HCT116 (cell line): ENCODE data around the gene BCL11A. TPM values are rescaled to one million over a fixed set of nuclear protein-coding genes. Genes with fewer than 3 reads are reported as not detected.

ENCODE experiments used
- ATAC-seq: fragments of 200-7000 bp; cut with Tn5 transposase; 2 replicates; pipeline ENCODE4 v1.9.1; 2020; ENCODE audit warnings: mild to moderate bottlenecking, moderate library complexity
- BruUV-seq: library from RNA; stranded (reverse); fragments of 400-500 nt; replicated peaks from 2 replicates; lab custom pipeline; 2021; lab: Mats Ljungman, UMichigan
- CTCF ChIA-PET: fragments of 300-600 bp; sonication (Branson Sonifier 250); formaldehyde crosslinking; loops from one replicate; lab custom pipeline; 2021; ENCODE audit warnings: antibody characterized with exemption; lab: Charles Lee
- POLR2A ChIA-PET: fragments of 300-600, 350-600 bp; sonication (Branson Sonifier 250); formaldehyde crosslinking; loops from one replicate; lab custom pipeline; 2021; ENCODE audit warnings: antibody characterized with exemption; lab: Charles Lee
- RAD21 ChIA-PET, 2 experiments: fragments of 300-600 bp; sonication (Branson Sonifier 250); formaldehyde crosslinking; loops; one replicate each; lab custom pipeline; 2023; ENCODE audit warnings: low total read pairs in 2 of 2; ENCODE audit not compliant: uncharacterized antibody in 2 of 2, unreplicated experiment in 2 of 2, low non-redundant PET in 1 of 2; lab: Charles Lee
- DNase-seq: peaks from one replicate; pipeline ENCODE4 v3.0.0-alpha.2; 2010; ENCODE audit warnings: low read depth, low spot score
- H2AFZ ChIP-seq: fragments of 200-600 bp; shearing (Covaris generic), sonication (generic); 2 replicates; pipeline ENCODE4 v1.6.1; 2017; ENCODE audit warnings: low read depth, mixed run types, mixed read lengths, antibody characterized with exemption, low read length; ENCODE audit not compliant: poor library complexity, severe bottlenecking
- H3K27ac ChIP-seq: 2 replicates; pipeline ENCODE4 v1.5.1; 2012; ENCODE audit warnings: low read depth, low read length
- H3K27me3 ChIP-seq: fragments of 200-600 bp; sonication (generic); 2 replicates; pipeline ENCODE4 v1.6.1; 2016; ENCODE audit warnings: mixed run types, low read length, mixed read lengths; ENCODE audit not compliant: insufficient read depth
- H3K36me3 ChIP-seq, 2 experiments: fragments of 200-500 bp in 1 of 2; fragments of 200-600 bp in 1 of 2; sonication (Bioruptor generic) in 1 of 2; sonication (generic) in 1 of 2; 2 replicates each; pipeline versions ENCODE4 v1.5.1 to v1.6.1; 2014 to 2016; ENCODE audit warnings: low read length in 2 of 2, inconsistent platforms in 1 of 2, mixed read lengths in 1 of 2, mixed run types in 1 of 2; ENCODE audit not compliant: insufficient read depth in 2 of 2, control insufficient read depth in 1 of 2
- H3K4me1 ChIP-seq, 2 experiments: fragments of 200-600 bp in 1 of 2; sonication (generic) in 1 of 2; 2 replicates each; pipeline versions ENCODE4 v1.5.1 to v1.6.1; 2012 to 2017; ENCODE audit warnings: low read length in 2 of 2, inconsistent platforms in 1 of 2, mild to moderate bottlenecking in 1 of 2, mixed read lengths in 1 of 2, mixed run types in 1 of 2, moderate library complexity in 1 of 2; ENCODE audit not compliant: insufficient read depth in 2 of 2, control insufficient read depth in 1 of 2
- H3K4me2 ChIP-seq: fragments of 200-600 bp; sonication (generic); 2 replicates; pipeline ENCODE4 v1.6.1; 2017; ENCODE audit warnings: mixed run types, low read length, mixed read lengths
- H3K4me3 ChIP-seq, 2 experiments: fragments of 200-600 bp in 1 of 2; sonication (generic) in 1 of 2; replicated peaks in 1 of 2; 2 replicates each; pipeline ENCODE4 v1.5.1; 2011 to 2016; ENCODE audit warnings: low read length in 2 of 2, control low read depth in 1 of 2, low read depth in 1 of 2, mild to moderate bottlenecking in 1 of 2, mixed read lengths in 1 of 2, mixed run types in 1 of 2
- H3K79me2 ChIP-seq: fragments of 200-600 bp; sonication (generic); 2 replicates; pipeline ENCODE4 v1.6.1; 2017; ENCODE audit warnings: mild to moderate bottlenecking, mixed run types, low read length, moderate library complexity, mixed read lengths; ENCODE audit not compliant: insufficient read depth
- H3K9ac ChIP-seq: fragments of 200-600 bp; sonication (generic); 2 replicates; pipeline ENCODE4 v1.6.1; 2016; ENCODE audit warnings: low read length, mixed read lengths
- H3K9me2 ChIP-seq: fragments of 200-600 bp; sonication (generic), shearing (Covaris generic); 2 replicates; pipeline ENCODE4 v1.6.1; 2017; ENCODE audit warnings: mixed run types, mild to moderate bottlenecking, moderate library complexity; ENCODE audit not compliant: insufficient read depth
- H3K9me3 ChIP-seq, 2 experiments: fragments of 200-500 bp in 1 of 2; fragments of 200-600 bp in 1 of 2; sonication (Bioruptor generic) in 1 of 2; sonication (generic) in 1 of 2; 2 replicates each; pipeline ENCODE4 v1.6.1; 2014 to 2017; ENCODE audit warnings: low read length in 2 of 2, mixed read lengths in 2 of 2, inconsistent platforms in 1 of 2, low read depth in 1 of 2, mild to moderate bottlenecking in 1 of 2, mixed run types in 1 of 2, moderate library complexity in 1 of 2; ENCODE audit not compliant: control insufficient read depth in 1 of 2, insufficient read depth in 1 of 2
- H4K20me1 ChIP-seq: fragments of 200-600 bp; sonication (generic), shearing (Covaris generic); 2 replicates; pipeline ENCODE4 v1.6.1; 2017; ENCODE audit warnings: mixed run types, mild to moderate bottlenecking, moderate library complexity; ENCODE audit not compliant: insufficient read depth
- ATF3 ChIP-seq: IDR thresholded peaks from 2 replicates; pipeline ENCODE4 v1.6.1; 2012
- CBX3 ChIP-seq: IDR thresholded peaks from 2 replicates; pipeline ENCODE4 v1.6.1; 2012; ENCODE audit warnings: low read depth
- CEBPB ChIP-seq: IDR thresholded peaks from 2 replicates; pipeline ENCODE4 v1.6.1; 2012; ENCODE audit warnings: low read depth
- ELF1 ChIP-seq: IDR thresholded peaks from 2 replicates; pipeline ENCODE4 v1.6.1; 2012; ENCODE audit warnings: low read depth, borderline replicate concordance
- EZH2 ChIP-seq: fragments of 200-600 bp; sonication (generic); IDR thresholded peaks from 2 replicates; pipeline ENCODE4 v1.6.1; 2017; ENCODE audit warnings: antibody characterized with exemption, mixed run types
- EZH2phosphoT487 ChIP-seq: fragments of 200-600 bp; IDR thresholded peaks from 2 replicates; pipeline ENCODE4 v1.6.1; 2018; ENCODE audit warnings: antibody characterized with exemption, borderline replicate concordance
- FOSL1 ChIP-seq: IDR thresholded peaks from 2 replicates; pipeline ENCODE4 v1.6.1; 2012; ENCODE audit warnings: low read depth
- JUND ChIP-seq: IDR thresholded peaks from 2 replicates; pipeline ENCODE4 v1.6.1; 2012
- MAX ChIP-seq: IDR thresholded peaks from 2 replicates; pipeline ENCODE4 v1.6.1; 2012
- POLR2A ChIP-seq: IDR thresholded peaks from 2 replicates; pipeline ENCODE4 v1.7.0; 2011; ENCODE audit warnings: borderline replicate concordance; ENCODE audit not compliant: insufficient read depth, insufficient read length; ENCODE audit errors: extremely low read depth
- POLR2AphosphoS5 ChIP-seq: IDR thresholded peaks from 2 replicates; pipeline ENCODE4 v1.6.1; 2011; ENCODE audit warnings: mild to moderate bottlenecking, low read depth, low read length, moderate library complexity
- REST ChIP-seq: IDR thresholded peaks from 2 replicates; pipeline ENCODE4 v1.6.1; 2012; ENCODE audit warnings: low read depth
- SP1 ChIP-seq: IDR thresholded peaks from 2 replicates; pipeline ENCODE4 v1.6.1; 2012; ENCODE audit warnings: low read depth
- TCF7L2 ChIP-seq: IDR thresholded peaks from 2 replicates; pipeline ENCODE4 v1.7.0; 2011; ENCODE audit warnings: borderline replicate concordance, inconsistent platforms; ENCODE audit not compliant: insufficient read depth, insufficient read length; ENCODE audit errors: extremely low read depth
- intact Hi-C: fragments of 100-400 bp; cut with micrococcal nuclease; formaldehyde crosslinking; loops from 2 replicates; pipeline ENCODE4 v1.10.0; 2022
- total RNA-seq: library from RNA; stranded (reverse); gene quantifications from one replicate; pipeline ENCODE4 v1.2.1, GENCODE V29; 2021; ENCODE audit not compliant: unreplicated experiment

BCL11A gene
- total RNA-seq, 1 experiment from 2014 or later: 0.71 TPM

DNA sequence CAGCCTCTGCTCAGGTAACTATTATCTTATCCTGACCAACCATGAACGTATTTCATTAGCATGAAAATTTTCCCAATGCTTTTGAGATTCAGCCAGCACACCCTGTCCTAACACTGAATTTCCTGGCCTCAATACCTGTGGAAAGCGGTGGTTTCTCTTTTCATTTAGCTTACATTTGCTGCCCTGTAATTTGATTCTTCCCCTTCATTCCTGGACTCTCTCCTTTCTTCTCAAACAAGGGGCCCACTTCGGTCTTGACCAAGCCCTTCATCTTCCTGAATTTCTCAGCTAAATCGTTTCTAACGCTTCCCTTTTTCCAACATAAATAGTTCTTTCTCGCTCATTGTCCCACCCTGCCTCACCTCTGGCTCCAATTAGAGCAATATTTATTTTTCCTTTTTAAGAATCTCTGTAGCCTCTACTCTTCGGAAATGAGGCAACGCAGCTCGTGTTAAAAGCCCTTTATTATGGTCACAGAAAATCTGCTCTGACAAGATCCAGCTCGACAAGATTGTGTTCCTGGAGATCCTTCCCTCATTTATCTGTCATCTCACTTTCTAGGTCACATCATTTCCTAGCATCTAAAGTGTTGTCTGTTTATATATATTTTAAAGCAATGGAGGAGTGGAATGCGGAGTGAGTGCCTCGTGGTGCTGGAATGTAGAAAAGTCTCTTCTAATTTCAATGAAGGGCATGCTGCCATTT lies 49.5 kb upstream of the BCL11A start:
- no peak for TF ChIP-seq REST
- TF ChIP-seq ATF3: no peak
- TF ChIP-seq SP1: no peak
- no peak for TF ChIP-seq CBX3
- no peak for TF ChIP-seq CEBPB
- no peak for TF ChIP-seq MAX
- no peak for TF ChIP-seq EZH2phosphoT487
- no peak for TF ChIP-seq POLR2AphosphoS5
- no peak for TF ChIP-seq TCF7L2
- no peak for TF ChIP-seq FOSL1
- TF ChIP-seq EZH2: no peak
- no peak for TF ChIP-seq JUND
- no peak for TF ChIP-seq ELF1
- no peak for TF ChIP-seq POLR2A
- Histone ChIP-seq H3K4me1 (no peaks in the 10 kb centered on the region), H3K27ac (no peak overlapping the region), H4K20me1 (no peaks in the 10 kb centered on the region), H3K4me3 (no peak overlapping the region), H3K9me2 (no peaks in the 10 kb centered on the region), H2AFZ (no peak overlapping the region), H3K9ac (no peak overlapping the region), H3K4me2 (no peak overlapping the region), H3K36me3 (no peaks in the 10 kb centered on the region), H3K9me3 (no peaks in the 10 kb centered on the region), H3K27me3 (0 out of 2 replicates have a peak, but pooled peaks cover 9% of the 10 kb centered on the region), H3K79me2 (no peaks in the 10 kb centered on the region)
- ChIA-PET POLR2A (no interaction called here), CTCF (no interaction called here), RAD21 (no interaction called here)
- BruUV-seq: no TSS peak
- DNase-seq: no peak
- intact Hi-C loops: no loop called here
- no peak for ATAC-seq
